Muscle of back (tissue), 11 donors: ENCODE data around the gene SCGB1C2. TPM values are rescaled to one million over a fixed set of nuclear protein-coding genes. Genes with fewer than 3 reads are reported as not detected.
"Not testable (repeated sequence)": the region's sequence is repeated elsewhere in the genome, so short reads cannot be mapped to it uniquely, and the experiment has no call there.

ENCODE experiments used
- DNase-seq, 3 donors: peaks; one replicate each; pipeline versions ENCODE4 v3.0.0 to v3.0.0-alpha.2; 2013
- polyA plus RNA-seq, 10 donors: library from polyadenylated mRNA; unstranded; fragments of 120-200 nt; gene quantifications; one replicate each; pipeline ENCODE4 v1.2.1, GENCODE V29; 2013; ENCODE audit not compliant: insufficient read length in 10 of 10

Gene SCGB1C2
- polyA plus RNA-seq, 10 donors: not detected

- DNase-seq: no peak
These were observed 11.4 kb downstream of the SCGB1C2 start for GRCh38 chr17:148757-149156.

DNA sequence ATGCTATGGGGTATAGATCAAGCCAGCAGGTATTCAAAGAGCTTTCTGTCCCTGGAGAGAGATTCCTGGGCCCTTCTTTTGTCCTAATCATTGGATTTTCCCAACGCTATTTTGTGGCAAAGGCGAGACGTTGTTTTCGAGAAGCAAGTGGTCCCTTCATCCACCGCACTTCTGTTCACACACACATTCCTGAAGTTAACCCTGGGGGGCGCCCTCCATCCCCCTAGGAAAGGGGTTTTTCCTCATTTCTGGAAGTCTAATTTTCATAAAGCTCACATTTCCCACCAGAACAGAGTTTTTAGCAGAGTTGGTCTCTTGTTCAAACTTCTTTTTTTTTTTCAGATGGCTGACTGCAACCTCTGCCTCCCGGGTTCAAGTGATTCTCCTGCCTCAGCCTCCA lies 11.9 kb downstream of the SCGB1C2 start:
- DNase-seq: no peak

DNA sequence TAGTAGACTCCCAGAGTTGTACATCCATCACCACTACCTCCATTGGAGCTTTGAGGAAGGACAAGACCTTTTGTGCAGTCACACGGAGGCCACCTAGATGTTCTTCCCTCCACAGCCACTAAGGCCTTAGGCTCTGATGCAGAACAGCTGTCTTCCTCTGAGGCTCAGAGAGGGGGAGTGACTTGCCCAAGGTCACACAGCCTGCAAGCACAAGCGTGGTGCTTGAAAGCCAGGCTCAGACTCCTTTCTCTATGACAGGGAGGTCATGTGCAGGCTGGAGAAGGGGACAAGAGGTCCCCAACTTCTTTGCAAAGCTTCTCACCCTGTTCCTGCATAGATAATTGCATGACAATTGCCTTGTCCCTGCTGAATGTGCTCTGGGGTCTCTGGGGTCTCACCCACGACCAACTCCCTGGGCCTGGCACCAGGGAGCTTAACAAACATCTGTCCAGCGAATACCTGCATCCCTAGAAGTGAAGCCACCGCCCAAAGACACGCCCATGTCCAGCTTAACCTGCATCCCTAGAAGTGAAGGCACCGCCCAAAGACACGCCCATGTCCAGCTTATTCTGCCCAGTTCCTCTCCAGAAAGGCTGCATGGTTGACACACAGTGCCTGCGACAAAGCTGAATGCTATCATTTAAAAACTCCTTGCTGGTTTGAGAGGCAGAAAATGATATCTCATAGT lies 12.7 kb downstream of the SCGB1C2 start:
- no peak for DNase-seq

DNA sequence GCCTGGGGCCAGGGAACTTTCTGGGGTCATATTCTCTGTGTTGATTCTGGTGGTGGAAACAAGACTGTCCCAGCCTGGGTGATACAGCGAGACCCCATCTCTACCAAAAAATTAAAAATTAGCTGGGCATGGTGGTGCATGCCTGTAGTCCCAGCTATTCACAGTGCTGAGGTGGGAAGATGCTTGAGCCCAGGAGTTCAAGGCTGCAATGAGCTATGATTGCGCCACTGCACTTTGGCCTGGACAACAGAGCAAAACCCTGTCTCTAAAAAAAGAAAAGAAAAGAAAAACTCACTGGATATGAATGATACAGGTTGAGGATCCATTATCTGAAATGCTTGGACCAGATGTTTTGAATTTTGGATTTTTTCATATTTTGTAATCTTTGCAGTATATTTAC lies 13.6 kb downstream of the SCGB1C2 start:
- DNase-seq: no peak

DNA sequence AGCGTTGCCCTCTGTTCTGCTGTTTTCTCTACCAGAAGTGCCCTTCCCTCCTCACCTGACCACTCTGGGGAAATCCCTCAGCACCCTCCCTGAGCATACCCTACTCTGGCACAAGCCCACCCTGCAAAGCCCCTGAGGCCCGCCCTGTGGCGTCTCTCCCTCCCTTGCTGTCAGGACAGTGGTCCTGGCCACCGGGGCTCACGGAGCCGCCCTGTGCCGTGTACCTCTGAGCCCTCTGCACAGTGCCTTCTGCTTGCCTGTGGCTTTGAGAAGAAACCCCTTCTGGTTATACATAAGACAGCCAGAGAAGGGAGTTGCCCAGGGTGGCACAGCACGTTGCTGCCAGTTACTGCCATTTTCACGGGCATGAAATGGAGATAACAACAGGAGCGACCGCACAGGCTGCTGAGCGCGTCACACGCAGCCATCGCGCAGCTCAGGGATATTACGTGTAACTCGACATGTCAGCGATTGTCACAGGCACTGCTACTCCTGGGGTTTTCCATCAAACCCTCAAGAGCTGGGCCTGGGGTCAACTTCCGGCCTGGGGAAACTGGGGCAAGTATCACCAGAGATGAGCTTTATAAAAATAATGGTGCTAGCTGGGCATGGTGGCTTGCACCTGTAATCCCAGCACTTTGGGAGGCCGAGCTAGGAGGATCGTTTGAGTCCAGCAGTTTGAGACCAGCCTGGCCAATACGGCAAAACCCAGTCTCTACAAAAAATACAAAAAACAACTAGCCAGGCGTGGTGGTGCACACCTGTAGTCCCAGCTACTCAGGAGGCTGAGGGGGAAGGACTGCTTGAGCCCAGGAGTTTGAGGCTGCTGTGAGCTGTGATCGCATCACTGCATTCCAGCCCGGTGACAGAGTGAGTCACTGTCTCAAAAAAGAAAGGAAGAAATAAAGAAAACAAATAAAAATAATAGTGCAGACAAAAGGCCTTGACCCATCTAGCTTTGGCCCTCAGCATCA lies 14.8 kb downstream of the SCGB1C2 start:
- DNase-seq: no peak

- no peak for DNase-seq
These were observed 15.6 kb downstream of the SCGB1C2 start for GRCh38 chr17:152860-153420.

GRCh38 chr17:153851-154250 lies 16.5 kb downstream of the SCGB1C2 start:
- DNase-seq: no peak

DNA sequence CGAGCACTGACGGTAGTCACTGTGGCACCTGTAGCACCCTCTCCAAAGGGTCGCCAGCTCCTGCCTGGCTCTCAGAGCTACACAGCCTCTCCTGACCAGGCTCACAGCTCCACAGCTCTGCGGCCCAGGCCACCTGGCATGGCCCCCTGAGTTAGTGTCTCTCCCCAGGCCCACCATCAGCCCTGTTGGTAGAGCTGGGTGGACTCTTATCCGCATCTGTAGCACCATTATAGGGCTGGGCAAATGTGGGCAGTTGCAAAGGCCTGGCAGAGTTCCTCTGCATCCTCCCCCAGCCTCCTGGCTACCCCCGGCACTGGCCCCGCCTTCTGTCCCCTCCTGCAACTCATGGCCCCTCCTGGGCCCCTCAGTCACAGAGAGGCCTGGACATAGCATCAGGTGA lies 18.2 kb downstream of the SCGB1C2 start:
- DNase-seq: no peak

DNA sequence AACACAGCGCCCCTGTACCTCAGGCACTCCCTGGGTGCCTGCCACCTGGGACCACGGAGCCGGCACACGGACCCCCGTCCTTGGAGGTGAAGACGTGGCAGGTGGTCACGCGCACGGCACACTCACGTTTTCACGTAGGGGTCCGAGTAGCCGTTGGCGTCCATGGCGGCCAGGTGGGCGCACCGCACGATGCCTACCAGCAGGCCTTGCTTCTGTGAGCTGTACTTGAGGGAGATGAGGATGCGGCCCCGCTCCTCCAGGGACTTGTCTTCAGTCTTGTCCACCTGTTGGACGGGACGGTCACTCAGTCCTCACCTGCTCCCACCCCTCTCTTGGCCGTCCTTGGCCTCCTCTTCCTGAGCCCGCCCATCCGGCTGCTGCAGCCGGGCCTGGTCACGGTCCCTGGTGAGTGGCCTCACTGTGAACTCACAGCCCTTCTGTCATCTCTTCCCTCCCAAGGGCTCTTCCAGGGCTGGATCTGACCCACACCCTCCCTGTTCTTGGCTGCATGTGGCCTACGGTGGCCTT lies 18.8 kb downstream of the SCGB1C2 start:
- no peak for DNase-seq

DNA sequence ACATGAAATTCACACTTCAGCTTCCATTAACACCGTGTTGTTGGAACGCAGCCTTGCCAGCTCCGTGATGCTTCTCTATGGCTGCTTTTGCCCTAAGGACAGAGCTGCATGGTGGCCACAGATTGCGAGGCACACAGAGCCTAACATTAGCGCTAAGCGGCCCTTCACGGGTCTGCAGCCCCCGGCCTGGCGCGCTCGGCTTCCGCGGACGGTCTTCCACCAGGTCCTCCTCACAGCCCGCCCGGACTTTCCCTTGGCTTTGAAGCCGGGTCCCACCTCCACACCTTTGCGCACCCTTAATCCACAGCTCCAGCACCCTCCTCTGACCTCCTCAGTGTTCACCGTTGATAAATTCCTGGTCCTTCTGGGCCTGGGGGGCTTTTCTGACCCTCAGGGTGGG lies 19.6 kb downstream of the SCGB1C2 start:
- DNase-seq: no peak

- no peak for DNase-seq
These were observed 20.5 kb downstream of the SCGB1C2 start for GRCh38 chr17:157901-158300.

- no peak for DNase-seq
These were observed 21.0 kb downstream of the SCGB1C2 start for GRCh38 chr17:158379-158778.

DNA sequence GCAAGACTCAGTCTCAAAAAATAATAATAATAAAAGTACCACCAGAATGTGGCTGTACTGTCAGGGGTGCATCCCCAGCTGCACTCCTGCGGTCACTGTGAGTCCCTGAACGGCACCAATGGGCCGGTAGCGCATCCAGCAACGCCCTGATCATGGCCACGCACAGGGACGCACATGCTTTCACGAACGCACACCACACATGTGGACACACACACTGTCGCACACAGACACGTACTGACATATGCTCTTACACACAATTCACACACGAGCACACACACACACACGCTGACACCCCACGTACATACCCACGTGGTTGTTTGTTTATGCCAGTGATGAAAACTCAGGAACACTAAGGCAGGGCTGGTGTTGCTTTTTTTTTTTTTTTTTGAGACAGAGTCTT lies 22.2 kb downstream of the SCGB1C2 start:
- DNase-seq: no peak

DNA sequence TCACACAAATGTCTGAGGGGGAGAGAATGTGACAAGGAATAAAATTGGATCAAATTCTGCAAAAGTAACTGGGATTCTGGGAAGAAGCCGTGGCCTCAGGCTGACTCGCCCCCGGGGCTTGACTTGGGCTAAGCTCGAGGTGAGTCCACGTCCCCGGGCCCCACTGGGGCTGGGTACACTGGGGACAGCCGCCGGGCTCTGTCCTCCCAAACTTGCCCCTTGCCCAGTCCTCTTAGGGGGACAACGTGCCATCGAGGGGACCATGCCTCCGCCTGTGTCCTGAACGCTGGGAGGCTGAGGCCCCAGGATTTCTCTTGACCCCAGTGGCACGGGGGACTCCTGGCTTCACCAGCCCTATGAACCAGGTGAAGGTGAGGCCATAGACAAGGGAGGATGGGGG lies 23.0 kb downstream of the SCGB1C2 start:
- no peak for DNase-seq

GRCh38 chr17:161481-161880 lies 24.1 kb downstream of the SCGB1C2 start:
- no peak for DNase-seq

- DNase-seq: no peak
These were observed 25.3 kb downstream of the SCGB1C2 start for GRCh38 chr17:162689-163088.

- DNase-seq: no peak
These were observed 26.2 kb downstream of the SCGB1C2 start for GRCh38 chr17:163514-164098.

- DNase-seq: peak; percentile 50 to 85 (median 73)
These were observed 27.2 kb downstream of the SCGB1C2 start for GRCh38 chr17:164303-165235.

- no peak for DNase-seq
These were observed 28.6 kb downstream of the SCGB1C2 start for GRCh38 chr17:165939-166338.

DNA sequence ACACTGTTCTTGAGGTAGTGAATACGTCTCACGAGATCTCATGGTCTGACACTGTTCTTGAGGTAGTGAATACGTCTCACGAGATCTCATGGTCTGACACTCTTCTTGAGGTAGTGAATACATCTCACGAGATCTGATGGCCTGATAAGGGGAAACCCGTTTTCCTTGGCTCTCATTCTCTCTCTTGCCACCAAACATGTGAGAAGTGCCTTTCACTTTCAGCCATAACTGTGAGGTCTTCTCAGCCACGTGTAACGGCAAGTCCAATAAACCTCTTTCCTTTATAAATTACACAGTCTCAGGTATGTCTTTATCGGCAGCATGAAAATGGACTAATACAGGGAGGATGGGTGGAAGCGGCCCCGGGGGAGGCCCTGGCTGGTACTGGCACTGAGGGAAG lies 31.2 kb downstream of the SCGB1C2 start:
- not testable (repeated sequence) for DNase-seq

DNA sequence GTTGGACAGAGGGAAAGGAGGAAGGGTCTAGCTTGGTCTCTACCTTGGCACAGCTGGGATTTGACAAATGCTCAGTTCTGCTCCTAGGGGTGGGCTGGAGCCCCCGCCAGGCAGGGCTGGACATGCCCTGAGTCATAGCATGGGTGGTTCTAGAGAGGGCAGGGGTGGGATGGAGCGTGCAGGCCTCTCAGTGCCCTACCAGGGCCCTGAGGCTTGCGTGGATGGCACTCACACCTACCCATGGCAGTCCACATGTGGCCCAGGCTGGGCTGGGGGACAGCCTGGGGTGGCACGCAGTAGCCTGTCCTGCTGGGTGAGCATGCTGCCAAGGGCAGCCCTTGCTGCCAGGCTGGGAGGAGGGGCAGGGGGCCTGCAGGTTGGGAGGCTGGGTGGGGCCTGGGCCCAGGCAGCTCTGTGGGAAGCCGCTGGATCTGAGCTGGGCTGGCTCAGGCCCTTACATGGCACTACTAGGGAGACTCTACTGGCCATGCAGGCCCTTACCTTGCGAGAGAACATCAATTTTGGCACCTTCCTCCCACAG lies 32.8 kb downstream of the SCGB1C2 start:
- DNase-seq: no peak
